ENCODE measurements around the gene METAP1D. TPM values are rescaled to one million over a fixed set of nuclear protein-coding genes. Genes with fewer than 3 reads are reported as not detected.

The METAP1D gene
- total and polyA plus RNA-seq, 12 donors: 1.7 to 21.8 (median 7.8) TPM

DNA sequence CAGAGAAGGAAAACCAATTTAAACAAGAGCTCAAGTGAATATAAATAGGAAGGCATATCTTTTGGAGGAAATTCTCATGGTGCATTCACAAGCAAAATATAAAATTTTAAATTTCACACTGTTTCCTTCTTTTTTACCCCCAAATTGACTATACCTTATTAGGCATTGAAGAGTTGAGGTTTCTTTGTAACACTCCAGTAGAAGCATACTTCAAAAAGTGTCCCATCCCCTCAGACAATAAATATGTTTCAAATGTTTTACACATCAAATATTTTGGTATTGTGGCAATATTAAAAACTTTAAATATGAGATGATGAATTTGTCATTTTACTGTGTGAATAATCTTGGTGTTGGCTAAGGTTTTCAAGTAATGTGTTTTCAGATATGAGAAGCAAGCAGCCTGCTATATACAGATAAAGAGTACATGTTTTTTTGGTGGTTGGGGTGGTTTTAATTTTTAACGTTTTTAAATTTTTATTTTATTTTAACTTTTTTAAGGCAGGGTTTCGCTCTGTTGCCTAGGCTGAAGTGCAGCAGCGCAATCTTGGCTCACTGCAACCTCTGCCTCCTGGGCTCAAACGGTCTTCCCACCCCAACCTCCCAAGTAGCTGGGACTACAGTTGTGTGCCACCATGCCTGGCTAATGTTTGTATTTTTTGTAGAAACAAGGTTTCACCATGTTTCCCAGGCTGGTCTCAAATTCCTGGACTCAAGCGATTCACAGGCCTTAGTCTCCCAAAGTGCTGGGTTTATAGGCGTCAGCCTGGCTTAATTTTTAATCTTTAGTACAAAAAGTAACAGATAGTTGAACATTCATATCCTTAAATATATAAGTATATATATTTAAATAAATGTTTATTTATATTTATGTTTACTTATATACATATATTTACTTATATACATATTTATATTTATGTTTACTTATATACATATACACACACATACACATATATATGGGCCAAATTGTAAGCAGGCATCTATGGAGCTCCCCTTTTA, 49.1 kb downstream of the METAP1D start:
- 88 to 95% (median 89%) methylated on average over 6 of the region's 6 CpGs for whole genome bisulfite sequencing, 4 donors
- Histone ChIP-seq H3K4me3 (no peak overlapping the region), H3K9me3 (replicated peaks in 1 of 3) (no peaks in the 10 kb centered on the region), H3K4me1 (replicated peaks in 1 of 2) (no peaks in the 10 kb centered on the region), H3K36me3 (replicated peaks in 1 of 2) (no peaks in the 10 kb centered on the region), H3K27ac (no peak overlapping the region), H3K27me3 (no peaks in the 10 kb centered on the region)
- DNase-seq: no peak
- no peak for TF ChIP-seq POLR2A (IDR thresholded peaks at IDR 0.05)
- TF ChIP-seq, protein P1, sequence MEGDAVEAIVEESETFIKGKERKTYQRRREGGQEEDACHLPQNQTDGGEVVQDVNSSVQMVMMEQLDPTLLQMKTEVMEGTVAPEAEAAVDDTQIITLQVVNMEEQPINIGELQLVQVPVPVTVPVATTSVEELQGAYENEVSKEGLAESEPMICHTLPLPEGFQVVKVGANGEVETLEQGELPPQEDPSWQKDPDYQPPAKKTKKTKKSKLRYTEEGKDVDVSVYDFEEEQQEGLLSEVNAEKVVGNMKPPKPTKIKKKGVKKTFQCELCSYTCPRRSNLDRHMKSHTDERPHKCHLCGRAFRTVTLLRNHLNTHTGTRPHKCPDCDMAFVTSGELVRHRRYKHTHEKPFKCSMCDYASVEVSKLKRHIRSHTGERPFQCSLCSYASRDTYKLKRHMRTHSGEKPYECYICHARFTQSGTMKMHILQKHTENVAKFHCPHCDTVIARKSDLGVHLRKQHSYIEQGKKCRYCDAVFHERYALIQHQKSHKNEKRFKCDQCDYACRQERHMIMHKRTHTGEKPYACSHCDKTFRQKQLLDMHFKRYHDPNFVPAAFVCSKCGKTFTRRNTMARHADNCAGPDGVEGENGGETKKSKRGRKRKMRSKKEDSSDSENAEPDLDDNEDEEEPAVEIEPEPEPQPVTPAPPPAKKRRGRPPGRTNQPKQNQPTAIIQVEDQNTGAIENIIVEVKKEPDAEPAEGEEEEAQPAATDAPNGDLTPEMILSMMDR (IDR thresholded peaks at IDR 0.05): no peak
- intact Hi-C loops (cut with DNase I): no loop called here

GRCh38 chr2:172049567-172050120, 49.9 kb downstream of the METAP1D start:
- Histone ChIP-seq H3K27me3 (no peaks in the 10 kb centered on the region), H3K36me3 (replicated peaks in 1 of 2) (no peaks in the 10 kb centered on the region), H3K4me3 (no peak overlapping the region), H3K4me1 (replicated peaks in 1 of 2) (no peaks in the 10 kb centered on the region), H3K9me3 (replicated peaks in 1 of 3) (no peaks in the 10 kb centered on the region), H3K27ac (no peak overlapping the region)
- DNase-seq: no peak
- WGBS, 4 donors: 90 to 96% (median 92%) methylated on average over 2 of the region's 2 CpGs
- intact Hi-C loops (cut with DNase I): no loop called here
- TF ChIP-seq POLR2A (IDR thresholded peaks at IDR 0.05): no peak
- TF ChIP-seq, protein P1 (IDR thresholded peaks at IDR 0.05): no peak

DNA sequence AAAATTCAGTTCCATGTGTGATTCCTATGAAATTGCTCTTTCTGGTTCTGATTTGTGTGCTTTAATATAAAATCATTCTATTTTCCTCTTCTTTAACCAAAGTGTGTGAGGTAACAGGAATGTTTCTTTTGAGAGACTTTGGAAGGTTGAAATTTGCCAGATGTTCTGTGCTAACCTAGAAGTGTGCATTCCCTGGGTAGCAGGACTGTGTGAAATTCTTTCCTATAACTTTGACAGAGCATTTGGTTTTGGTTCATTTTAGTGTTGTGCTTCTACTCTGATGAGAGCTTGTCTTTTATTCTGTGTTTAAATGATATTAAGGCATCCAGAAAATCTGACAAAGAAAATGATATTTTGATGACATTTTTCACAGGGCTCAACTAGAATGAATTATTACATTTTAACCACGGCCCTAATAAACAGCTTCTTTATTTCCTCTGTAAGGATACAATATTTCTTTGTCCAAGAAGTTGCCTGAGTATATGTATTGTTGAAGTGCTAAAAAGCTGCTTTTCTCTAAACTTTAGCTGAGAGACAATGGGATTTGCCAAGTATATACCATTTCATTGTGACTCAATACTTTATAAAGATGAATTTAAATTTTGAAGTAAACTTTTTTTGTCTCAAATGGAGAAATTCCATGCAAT, 50.8 kb downstream of the METAP1D start:
- DNase-seq: no peak
- H3K4me3 ChIP-seq: no peak overlapping the region
- 76 to 94% (median 89%) methylated on average over 1 of the region's 1 CpG for WGBS, 4 donors
- no peak for TF ChIP-seq POLR2A (IDR thresholded peaks at IDR 0.05)
- TF ChIP-seq, protein P1 (IDR thresholded peaks at IDR 0.05): no peak
- H3K9me3 ChIP-seq (replicated peaks in 1 of 3): no peaks in the 10 kb centered on the region
- H3K27ac ChIP-seq: no peak overlapping the region
- no peaks in the 10 kb centered on the region for H3K36me3 ChIP-seq (replicated peaks in 1 of 2)
- no peaks in the 10 kb centered on the region for H3K4me1 ChIP-seq (replicated peaks in 1 of 2)
- intact Hi-C loops (cut with DNase I): no loop called here
- no peaks in the 10 kb centered on the region for H3K27me3 ChIP-seq
